ENCODE measurements around the gene UBXN7.
"Not testable (repeated sequence)": the region's sequence is repeated elsewhere in the genome, so short reads cannot be mapped to it uniquely, and the experiment has no call there.

UBXN7 gene

GRCh38 chr3:196432137-196432879 lies at the start of gene UBXN7:
Gene UBXN7 (minus strand): TSS chr3:196432427. CDS start chr3:196432399, 28 bp downstream.
- DNase-seq: peak; percentile 85

- DNase-seq: no peak
Observed at GRCh38 chr3:196477678-196478077, 45.5 kb upstream of the UBXN7 start.

GRCh38 chr3:196472286-196472685 lies 40.1 kb upstream of the UBXN7 start:
- no peak for DNase-seq

- DNase-seq: no peak
Observed at GRCh38 chr3:196471551-196471950, 39.3 kb upstream of the UBXN7 start.

- not testable (repeated sequence) for DNase-seq
Observed at GRCh38 chr3:196470182-196470581, 38.0 kb upstream of the UBXN7 start.

- DNase-seq: no peak
Observed at GRCh38 chr3:196463804-196464203, 31.6 kb upstream of the UBXN7 start.

GRCh38 chr3:196463478-196463756 lies 31.2 kb upstream of the UBXN7 start:
- DNase-seq: no peak

- not testable (repeated sequence) for DNase-seq
Observed at GRCh38 chr3:196462680-196463477, 30.7 kb upstream of the UBXN7 start.

GRCh38 chr3:196458063-196458462 lies 25.8 kb upstream of the UBXN7 start:
- peak; percentile 54 for DNase-seq

GRCh38 chr3:196457470-196457869 lies 25.2 kb upstream of the UBXN7 start:
- peak; percentile 90 for DNase-seq

GRCh38 chr3:196454935-196455334 lies 22.7 kb upstream of the UBXN7 start:
- no peak for DNase-seq

GRCh38 chr3:196445391-196445790 lies 13.2 kb upstream of the UBXN7 start:
- DNase-seq: not testable (repeated sequence)

- no peak for DNase-seq
Observed at GRCh38 chr3:196444500-196444894, 12.3 kb upstream of the UBXN7 start.

GRCh38 chr3:196440696-196441095 lies 8.5 kb upstream of the UBXN7 start:
- DNase-seq: no peak

- no peak for DNase-seq
Observed at GRCh38 chr3:196440041-196440537, 7.9 kb upstream of the UBXN7 start.

- DNase-seq: peak; percentile 28
Observed at GRCh38 chr3:196431181-196432136, 768 bp downstream of the UBXN7 start.

GRCh38 chr3:196428041-196428440 lies 4.2 kb downstream of the UBXN7 start:
- DNase-seq: no peak

GRCh38 chr3:196424421-196424820 lies 7.8 kb downstream of the UBXN7 start:
- not testable (repeated sequence) for DNase-seq

- peak; percentile 64 for DNase-seq
Observed at GRCh38 chr3:196423044-196423781, 9.0 kb downstream of the UBXN7 start.

GRCh38 chr3:196421668-196422067 lies 10.6 kb downstream of the UBXN7 start:
- not testable (repeated sequence) for DNase-seq

- no peak for DNase-seq
Observed at GRCh38 chr3:196419386-196419785, 12.8 kb downstream of the UBXN7 start.

- peak; percentile 57 for DNase-seq
Observed at GRCh38 chr3:196418601-196419000, 13.6 kb downstream of the UBXN7 start.

Data from MV-4-11 (cell line).